DND-41 (cell line): ENCODE data around the gene ANO2.

ENCODE experiments used
- EZH2 ChIP-seq: IDR thresholded peaks from 3 replicates; pipeline ENCODE4 v1.6.1; 2012; ENCODE audit warnings: borderline replicate concordance, low read depth, mild to moderate bottlenecking, moderate library complexity, low read length, inconsistent platforms; ENCODE audit not compliant: severe bottlenecking
- TF ChIP-seq, protein P1 (sequence below): IDR thresholded peaks from 2 replicates; pipeline ENCODE4 v1.5.1; 2012; ENCODE audit warnings: borderline replicate concordance, low read length, moderate library complexity, mild to moderate bottlenecking; ENCODE audit not compliant: poor library complexity, severe bottlenecking; ENCODE audit errors: extremely low read depth

DNA sequence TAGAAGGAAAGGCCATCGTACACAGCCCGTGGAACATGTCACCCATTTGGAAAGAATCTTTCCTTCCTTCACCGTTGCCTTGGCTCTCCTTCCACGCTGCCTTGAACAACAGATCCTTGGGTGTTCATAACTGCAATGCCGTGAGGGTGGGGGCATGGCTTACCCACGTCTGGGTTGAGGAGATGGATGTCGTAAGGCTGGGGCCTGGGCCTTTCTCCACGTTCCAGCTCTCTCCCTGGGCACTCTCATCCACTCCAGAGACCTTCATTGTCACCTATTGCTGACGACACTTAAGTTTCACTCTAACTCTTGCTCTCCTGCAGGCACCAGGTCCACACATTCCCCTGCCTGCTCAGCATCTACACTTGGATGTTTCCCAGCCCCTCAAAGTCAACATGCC is 19.4 kb downstream of the ANO2 start:
- TF ChIP-seq, protein P1, sequence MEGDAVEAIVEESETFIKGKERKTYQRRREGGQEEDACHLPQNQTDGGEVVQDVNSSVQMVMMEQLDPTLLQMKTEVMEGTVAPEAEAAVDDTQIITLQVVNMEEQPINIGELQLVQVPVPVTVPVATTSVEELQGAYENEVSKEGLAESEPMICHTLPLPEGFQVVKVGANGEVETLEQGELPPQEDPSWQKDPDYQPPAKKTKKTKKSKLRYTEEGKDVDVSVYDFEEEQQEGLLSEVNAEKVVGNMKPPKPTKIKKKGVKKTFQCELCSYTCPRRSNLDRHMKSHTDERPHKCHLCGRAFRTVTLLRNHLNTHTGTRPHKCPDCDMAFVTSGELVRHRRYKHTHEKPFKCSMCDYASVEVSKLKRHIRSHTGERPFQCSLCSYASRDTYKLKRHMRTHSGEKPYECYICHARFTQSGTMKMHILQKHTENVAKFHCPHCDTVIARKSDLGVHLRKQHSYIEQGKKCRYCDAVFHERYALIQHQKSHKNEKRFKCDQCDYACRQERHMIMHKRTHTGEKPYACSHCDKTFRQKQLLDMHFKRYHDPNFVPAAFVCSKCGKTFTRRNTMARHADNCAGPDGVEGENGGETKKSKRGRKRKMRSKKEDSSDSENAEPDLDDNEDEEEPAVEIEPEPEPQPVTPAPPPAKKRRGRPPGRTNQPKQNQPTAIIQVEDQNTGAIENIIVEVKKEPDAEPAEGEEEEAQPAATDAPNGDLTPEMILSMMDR: no peak
- TF ChIP-seq EZH2: no peak
